GM18873 (cell line): ENCODE results near the gene MYO3B.

Source experiments
- ATAC-seq: cut with Tn5 transposase; IDR thresholded peaks from one replicate; pipeline ENCODE4 v1.9.1; 2021; ENCODE audit warnings: mild to moderate bottlenecking, moderate library complexity, moderate number of reproducible peaks; ENCODE audit not compliant: unreplicated experiment, low FRiP score

Gene MYO3B

DNA sequence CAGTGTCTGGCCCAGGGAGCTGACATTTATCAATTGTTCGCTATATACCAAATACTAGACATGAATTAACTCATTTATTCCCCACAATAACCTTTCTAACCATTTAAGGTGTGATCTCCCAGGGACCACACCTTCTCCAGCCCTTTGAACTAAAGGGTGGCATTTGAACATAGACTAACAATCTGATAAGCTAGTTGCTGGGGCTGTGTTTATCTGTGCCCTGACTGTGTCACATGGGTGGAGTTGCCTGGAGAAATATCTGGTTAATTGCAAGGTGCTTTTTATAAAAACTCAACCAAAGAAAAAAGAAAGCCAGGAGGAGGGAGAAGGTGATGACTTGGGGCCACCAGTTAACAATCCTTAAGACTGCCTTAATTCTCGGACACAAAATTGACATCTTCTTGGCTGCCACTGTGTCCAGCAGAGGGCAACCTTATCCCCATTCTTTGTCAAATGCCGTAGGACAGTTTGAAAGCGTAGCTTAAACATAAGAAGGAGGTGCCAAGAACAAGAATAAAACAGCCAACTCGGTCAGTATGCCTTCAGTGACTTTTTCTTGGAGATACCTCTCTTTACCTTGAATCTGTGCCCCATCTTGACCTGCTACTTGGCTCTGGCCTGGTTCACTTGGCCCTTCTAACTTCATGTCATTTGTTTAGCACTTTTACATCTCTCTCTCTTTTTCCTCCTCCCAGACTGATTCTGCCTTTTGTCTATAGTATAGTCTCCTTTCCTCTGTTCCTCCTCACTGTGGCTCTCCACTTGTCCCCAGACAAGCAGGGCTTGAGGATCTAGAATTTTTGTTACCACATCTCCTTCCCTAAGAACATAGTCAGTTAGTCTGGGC lies 183.4 kb downstream of the MYO3B start:
- ATAC-seq: no peak

DNA sequence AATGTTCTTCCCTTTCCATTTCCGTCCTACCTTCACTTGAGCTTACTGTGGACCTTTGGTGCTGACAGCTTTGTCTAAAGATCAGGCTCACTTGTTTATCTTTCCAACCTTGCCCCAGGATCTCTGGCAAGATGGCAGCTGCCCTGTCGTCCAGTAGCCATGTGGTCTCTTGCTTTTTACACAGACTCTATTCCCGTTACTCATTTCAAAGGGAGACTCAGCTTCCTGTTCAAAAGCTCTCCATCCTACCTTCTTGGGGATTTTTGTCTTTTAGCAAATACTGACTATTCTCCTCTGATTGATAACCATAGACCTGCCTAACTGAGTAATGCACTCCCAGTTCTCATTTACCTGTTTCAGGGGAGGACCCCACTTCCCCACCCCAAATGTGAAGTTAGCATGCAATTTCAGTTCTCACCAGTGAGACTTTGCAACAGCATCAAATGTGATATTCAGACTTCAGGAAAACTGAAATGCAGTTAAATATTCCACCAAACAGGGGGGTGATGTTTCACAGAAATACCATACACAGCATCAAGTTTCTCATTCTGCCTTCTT lies 184.4 kb downstream of the MYO3B start:
- ATAC-seq: no peak

DNA sequence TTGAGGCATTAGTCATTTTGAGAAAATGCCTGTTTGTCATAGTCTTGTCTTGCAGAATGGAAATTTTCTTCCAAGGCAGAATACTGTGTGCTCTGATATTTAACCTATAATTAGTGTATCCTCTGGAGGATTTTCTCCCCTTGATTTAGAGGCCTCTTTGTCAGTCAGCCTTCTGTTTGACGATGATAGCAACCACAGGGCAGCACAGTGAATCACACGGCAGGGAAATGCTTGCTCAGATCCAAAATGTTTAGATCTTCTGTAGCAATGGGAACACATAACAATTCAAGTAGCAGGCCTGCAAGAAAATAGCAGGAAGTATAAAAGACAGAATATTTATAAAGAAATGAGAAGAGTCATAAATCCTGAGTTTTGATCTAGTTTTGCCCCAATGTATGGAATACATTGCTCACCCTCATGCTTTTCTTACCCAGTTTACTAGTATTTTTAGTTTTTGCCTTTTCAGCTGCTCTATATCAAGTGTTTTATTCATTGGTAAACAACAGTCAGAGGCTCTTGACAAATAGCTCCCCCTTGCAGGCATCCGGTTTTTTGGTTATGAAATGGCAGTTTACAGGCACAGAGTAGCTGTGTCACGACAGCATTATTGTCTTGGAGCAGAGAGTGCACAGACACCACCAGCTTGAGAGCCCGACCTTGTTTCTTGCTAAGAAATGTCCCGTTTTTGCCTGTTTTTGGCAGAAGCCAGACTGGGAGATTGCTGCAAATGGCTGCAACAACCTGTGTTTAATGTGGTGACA lies 185.1 kb downstream of the MYO3B start:
- ATAC-seq: no peak

DNA sequence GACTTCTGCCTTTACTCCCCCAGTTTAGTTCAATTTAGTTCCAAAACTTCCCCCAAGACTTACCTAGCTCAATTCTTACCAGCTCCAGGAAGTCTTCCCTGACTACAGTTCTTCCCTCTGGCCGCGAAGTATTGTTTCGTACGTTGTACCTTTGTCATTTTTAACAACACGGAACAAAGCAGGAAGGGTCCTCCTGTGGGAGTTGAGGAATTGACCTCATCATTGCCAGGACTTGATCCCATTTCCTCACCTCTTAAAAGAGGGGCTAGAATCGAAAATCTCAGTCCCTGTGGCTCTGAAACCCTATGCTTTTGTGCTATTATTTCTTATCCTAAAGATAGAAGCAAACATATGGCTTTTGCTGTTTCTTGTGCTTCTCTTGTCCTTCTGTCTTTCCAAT lies 187.1 kb downstream of the MYO3B start:
- no peak for ATAC-seq

DNA sequence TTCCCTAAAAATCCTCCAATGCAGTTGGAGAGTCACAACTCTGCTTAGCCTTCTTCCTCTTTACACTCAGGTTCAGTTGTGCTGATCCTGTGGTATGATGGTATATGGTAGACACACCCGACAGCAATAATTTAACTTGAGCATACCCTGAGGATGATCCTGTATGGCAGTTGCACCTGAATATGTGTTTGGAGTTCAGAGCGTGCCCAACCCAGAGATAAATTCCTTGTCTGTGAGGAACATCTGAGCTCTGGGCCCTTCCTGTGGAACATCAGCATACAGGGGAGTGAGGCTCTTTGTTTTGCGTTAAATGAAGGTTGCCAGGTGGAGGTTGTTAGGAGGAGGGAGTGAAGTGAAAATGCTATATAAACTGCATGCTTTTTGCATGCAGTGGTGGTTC lies 187.7 kb downstream of the MYO3B start:
- ATAC-seq: no peak

DNA sequence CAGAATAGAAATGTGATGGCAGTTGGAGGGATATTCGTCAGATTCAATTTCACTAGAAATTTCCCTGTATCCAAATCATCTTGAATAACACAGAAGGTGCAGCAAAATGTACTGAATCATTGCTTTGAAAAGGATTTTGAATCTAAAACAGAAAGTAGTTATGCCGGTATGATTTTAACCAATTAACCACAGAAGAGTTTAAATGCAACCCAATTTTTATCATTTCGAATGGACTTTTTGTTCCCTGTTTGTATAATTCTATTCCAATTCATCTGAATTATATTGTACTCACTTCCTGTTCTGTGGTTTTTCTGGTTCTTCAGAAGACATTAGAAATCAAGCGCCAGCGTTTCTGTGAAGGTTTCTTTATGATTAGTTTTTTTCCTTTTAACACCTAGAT lies 190.4 kb downstream of the MYO3B start:
- ATAC-seq: no peak

DNA sequence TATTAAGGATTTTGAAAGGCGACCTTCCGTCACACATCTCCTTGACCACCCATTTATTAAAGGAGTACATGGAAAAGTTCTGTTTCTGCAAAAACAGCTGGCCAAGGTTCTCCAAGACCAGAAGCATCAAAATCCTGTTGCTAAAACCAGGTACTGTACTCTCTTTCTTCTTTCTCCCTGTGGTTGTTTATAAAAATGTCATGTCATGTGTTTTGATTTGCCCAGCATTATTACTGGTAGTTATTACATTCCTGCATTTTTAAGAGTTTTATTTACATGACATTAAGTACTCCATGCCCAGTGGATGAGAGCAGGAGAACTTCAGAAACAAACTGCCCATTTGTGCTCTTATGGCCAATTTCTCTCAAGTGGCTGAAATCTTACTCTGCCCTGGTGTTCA lies 191.3 kb downstream of the MYO3B start:
- no peak for ATAC-seq

DNA sequence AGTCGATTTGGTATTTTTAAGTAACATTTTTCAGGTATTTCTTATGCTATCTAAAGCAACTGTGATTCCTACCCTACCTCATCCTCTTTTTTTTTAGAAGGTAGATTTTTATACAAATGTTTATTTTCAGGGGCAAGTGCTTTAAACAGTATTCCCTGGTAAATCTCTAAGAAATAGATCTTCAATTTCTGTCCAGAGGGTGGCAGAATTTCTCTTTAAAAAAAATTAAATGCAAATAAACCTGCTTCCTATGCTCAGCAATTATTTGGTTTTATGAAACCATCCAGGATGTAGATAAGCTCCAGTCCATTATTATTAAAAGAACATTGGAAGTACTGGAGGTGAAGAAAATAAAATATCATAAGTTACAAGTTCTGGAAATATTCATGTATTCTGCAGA lies 191.9 kb downstream of the MYO3B start:
- ATAC-seq: no peak

DNA sequence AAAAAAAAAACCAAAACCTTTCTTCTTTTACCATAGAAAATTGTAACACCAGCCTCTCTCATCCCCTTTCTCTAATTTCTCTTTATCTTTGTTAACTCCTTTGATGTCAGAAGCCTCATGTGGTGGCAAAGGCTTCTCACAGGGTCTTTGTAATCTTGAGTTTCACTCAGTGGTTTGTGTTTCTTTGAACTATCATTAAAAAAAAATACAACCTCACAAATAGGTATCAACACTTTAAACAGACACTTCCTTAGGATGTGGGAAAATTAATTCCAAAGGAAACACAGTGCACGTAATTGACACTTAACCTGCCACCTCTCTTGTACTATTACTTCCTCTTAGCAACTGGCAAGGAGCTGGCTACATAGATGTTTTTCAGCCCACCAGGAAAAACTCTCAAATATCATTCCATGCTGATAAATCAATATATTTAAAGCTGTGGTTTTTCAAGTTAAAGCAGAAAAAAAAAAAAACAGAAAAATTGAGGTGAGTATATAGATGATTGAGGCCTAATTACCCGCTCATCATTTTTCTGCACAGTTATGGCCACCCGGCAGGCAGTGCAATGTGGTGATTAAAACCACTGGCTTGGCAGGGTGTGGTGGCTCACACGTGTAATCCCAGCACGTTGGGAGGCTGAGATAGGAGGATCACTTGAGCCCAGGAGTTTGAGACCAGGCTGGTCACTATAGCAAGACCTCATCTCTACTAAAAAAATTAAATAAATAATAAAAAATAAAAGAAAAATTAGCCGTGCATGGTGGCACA lies 193.5 kb downstream of the MYO3B start:
- no peak for ATAC-seq

DNA sequence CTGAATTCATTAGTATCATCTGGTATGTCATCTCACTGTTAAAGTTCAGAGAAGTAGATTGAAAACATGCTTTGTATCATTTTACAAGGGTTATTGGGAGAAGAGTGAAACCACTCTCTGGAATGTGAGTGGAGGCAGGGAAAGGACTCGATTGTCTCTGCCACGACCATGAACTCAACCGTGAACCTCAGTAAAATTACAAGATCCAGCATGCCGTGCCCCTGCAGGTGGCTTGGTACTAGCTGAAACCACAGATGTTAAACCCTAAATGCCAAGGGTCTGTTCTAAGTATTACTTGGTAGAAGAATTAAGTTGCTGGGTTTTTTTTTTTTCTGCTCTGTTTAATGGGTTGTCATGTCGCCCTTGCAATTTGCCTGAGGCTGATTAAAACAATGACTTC lies 197.2 kb downstream of the MYO3B start:
- no peak for ATAC-seq

DNA sequence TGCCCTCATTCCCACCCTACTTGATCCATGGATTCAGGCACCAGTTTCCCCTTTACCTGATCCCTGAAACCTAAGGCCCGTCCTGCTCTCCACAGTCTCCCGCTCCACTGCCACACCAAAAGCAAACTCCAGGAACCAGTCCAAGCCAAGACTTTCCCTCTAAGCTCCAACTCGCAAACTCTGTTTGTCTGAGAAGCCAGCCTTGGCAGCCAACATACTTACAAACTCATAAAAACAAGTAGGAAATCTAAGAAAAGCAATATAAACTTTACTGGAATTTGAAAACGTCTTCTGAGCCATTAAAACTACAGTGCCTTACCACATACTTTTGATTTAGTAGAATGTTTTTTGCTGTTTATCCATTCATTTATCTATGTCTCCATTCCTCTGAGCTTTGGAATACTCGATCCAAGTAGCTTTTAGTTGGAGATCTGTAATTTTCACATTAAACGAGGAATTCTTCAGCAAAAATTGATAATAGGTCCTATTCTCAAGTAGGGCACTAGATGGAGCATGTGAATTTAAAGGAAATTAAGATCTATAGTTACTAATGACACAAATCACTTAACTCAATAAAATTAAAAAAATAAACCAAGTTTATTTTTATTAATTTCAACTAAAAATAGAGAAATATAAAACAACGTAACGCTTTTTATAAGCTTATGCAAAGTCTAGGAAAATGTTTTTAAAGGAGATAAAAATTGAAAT lies 199.7 kb downstream of the MYO3B start:
- ATAC-seq: no peak

DNA sequence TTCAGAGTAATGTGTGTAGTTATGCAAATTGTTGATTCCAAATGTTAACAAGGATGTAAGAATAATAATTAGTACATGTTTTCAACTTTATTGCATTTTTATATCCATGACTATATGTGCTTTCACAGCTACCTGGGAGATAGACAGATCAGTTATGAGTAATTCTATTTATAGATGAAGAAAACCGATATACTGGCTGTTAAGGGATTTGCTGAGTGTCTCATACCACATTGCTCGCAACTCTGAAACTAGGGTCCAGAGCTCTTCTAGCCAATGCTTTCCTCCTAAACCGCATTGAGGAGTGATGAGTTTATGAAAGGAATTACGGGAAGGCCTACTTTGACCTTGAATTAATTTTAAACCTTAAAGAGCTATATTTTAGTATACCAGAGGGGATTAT lies 202.3 kb downstream of the MYO3B start:
- no peak for ATAC-seq

DNA sequence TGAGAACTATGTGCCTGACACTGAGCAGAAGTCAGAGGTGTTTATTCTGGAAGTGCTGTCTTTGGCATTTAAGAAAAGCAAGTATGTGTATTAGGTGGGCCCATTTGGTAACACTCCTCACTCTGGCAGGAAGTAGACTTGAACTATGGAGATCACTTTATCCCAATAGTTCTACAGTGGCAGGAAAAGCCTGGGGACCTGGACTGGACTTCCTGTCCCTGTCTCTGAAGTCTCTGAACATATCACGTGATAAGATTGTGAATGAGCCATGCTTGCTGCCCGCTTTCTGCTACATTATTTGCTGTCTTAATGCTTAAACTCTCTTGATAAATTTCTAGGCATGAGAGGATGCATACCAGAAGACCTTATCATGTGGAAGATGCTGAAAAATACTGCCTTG lies 203.7 kb downstream of the MYO3B start:
- no peak for ATAC-seq

DNA sequence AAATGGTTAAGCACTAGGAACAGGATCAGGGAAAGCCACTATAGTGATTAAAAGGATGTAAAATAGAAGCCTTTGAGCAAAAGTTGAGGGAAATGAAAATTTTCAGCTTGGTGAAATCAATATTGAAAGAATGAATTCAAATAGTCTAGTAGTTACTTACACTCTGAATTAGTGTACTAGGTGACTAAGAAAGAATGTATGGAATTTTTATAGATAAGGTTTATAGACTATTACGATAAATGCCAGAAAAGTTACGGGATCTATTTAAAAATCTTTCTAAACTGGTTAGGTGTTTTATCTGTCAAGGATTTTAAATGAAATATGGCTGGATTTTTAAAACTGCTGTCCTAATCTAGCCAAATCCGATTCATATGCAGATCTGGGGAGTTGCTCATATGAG lies 208.6 kb downstream of the MYO3B start:
- ATAC-seq: no peak

DNA sequence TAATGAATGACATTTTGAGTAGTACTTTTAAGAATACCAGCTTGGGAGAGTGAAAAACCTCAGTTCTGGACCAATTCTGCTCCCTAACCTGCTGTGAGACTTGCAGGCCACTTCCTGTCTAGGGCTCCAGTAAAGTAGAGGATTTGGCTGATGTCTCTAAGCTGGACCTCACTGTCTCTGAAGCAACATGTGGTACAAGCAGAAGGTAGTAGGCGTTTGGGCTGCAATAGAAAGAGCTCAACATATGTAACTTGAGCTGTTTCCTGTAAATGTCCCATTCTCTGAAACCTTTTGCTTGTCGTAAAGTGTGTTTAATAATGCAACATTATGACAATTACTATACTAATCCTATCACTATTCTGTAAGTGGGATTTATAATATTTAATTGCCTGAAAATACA lies 213.1 kb downstream of the MYO3B start:
- ATAC-seq: no peak

DNA sequence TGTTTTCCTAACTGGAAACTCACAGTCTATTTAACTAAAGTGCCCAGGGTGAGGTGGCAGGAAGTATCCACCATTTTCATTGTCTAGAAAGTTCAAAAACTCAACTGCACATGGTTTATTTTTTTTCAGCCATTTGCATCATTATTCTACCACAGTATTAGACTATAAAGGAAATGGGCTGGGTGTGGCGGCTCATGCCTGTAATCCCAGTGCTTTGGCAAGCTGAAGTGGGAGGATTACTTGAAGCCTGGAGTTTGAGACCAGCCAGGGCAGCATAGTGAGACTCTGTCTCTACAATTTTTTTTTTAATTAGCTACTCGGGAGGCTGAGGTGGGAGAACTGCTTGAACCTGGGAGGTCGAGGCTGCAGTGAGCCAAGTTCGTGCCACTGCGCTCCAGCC lies 213.8 kb downstream of the MYO3B start:
- ATAC-seq: no peak

DNA sequence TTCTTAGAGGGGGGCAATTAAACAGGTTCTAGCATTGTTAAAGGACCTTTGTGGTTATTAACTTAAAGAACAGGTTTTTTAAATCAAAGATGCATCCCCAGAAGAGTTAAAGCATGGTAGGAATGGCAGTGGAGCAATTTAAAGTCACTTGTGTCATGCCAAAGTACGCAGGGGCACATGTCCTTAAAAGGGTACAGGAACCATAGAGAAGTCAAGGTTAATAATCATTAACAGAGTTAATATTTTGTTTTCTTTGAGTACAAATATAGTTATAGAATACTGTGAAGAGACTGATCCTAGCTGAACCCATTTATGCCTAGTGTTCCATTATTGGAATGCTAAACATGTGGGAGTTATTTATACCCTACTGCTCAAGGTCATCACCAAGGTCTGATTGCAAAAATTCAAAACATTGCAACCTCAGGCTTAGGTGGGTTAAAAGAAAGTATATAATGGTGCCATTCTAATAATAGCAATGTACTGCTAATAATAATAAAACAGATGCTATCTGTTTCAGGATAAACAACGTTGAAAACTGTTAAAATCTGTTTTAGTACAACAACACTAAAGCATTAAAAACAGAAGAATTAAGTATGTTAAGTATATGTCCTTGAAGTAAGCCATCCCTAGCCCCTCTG lies 216.0 kb downstream of the MYO3B start:
- ATAC-seq: no peak

DNA sequence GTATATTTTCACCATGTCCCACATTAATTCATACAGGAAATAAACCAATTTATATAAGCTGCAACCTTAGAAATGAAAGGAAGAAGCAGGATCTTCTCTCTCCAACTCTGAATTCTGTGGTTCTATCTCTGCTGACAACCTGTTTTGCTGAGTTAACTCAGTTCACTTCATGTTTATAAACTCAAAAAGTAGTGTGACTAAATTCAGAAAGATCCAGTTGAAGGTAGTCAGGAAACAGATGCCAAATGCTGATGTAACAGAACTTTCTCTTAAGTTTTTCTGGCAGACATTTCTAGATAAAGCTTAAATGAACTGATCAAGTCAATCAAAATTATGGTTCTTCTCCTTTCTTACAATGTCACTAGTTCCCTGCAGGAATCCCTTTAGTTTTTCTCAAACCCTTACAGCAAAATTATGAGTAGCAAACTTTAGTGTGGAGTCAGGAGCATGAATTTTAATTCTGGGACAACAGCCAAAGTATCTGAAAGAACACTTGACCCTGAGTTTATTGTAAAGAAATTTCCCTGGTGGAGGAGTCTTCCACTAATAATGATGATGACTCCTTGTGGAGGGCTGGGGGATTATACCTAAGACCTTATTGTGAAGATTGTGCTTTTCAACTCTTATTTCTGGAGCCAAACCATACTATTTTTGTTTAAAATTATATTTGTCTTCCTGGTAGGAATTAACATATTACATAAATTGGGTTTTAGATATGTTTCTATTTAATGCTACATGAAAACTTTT lies 216.9 kb downstream of the MYO3B start:
- no peak for ATAC-seq

DNA sequence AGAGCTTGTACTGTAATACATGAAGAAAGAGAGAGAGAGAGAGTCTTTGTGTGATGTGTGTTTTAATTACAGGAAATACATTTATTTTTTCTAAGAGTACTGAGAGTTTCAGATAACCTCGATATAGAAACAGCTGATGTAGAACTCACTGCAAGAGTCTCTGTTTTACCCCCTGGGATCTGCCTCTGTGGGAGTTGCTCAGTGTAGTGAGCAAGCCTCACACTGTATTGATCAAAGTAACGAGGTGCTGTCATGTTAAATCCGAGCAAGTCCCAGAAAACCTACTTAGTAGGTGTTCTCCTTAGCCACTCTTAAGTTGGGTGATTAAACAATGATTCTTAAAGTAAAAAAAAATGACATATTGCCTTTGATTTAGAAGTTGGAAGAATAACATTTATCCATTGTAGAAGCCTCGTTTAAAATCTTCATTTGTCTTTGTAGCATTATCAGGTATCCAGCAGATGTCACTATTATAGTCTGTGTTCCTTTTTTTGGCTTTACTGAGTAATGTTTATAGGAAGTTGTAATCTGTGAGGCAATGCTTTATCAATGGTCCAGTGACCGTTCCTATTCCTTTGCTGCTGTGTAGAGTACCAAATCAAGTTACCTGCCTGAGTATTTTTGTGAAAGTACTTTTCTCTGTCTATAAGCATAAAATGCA lies 219.0 kb downstream of the MYO3B start:
- ATAC-seq: no peak
